ENCODE measurements around the gene GGT1. TPM values are rescaled to one million over a fixed set of nuclear protein-coding genes. Genes with fewer than 3 reads are reported as not detected.
"Not testable (repeated sequence)": the region's sequence is repeated elsewhere in the genome, so short reads cannot be mapped to it uniquely, and the experiment has no call there.

Gene GGT1
- total and polyA plus RNA-seq, 5 donors: 3.7 to 7.2 (median 5.1) TPM

GRCh38 chr22:24601217-24602104, 1.5 kb upstream of the GGT1 start:
- ATAC-seq (peak; percentile 67 to 78), DNase-seq (peak; percentile 52 to 88 (median 87))
- 67% methylated on average over 12 of the region's 12 CpGs for WGBS

DNA sequence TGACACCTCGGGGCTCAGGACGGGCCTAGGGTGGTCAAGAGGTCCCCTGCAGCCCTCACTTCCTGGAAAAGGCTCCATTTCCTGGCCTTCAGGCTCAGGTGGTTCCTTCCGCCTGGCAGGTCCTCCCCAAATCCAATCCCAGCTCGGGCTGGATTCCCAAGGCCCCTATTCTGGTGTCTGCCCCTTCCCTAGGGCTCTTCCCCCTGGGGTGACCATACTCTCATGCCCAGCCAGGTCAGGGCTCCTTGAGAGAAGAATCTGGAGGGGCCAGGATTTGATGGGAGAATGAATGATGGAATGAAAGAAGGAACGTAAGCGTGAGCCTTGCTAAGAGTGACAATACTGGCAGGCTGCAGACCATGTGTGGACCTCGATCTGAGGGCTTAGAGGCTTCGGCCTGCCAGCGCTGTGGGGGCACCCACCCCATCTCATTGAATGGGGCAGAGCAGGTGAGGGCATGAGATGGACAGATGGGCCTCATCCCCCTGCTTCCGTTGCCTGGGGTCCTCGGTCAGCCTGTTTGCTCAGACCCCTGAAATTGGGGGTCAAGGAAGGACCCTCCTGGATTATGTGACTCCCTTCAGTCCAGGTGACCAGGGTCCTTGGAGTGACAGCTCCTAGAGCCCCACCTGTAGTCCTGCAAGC, 766 bp upstream of the GGT1 start:
- H3K27ac ChIP-seq (ENCODE audit: low read length); H3K4me3 ChIP-seq (ENCODE audit: low read length); H3K9me3 ChIP-seq (ENCODE audit: control insufficient read depth, low read length); ATAC-seq; intact Hi-C loops (cut with DNase I); H3K4me1 ChIP-seq (ENCODE audit: control insufficient read depth, insufficient read depth, low read length); H3K27me3 ChIP-seq (ENCODE audit: control insufficient read depth, insufficient read depth); DNase-seq: not testable (repeated sequence)
- WGBS: 93% methylated on average over 11 of the region's 11 CpGs

More at GRCh38 chr22:24601217-24602104, 1.5 kb upstream of the GGT1 start:
- Histone ChIP-seq H3K27ac (ENCODE audit: low read length) (no peak overlapping the region), H3K4me3 (ENCODE audit: low read length) (no peak overlapping the region), H3K4me1 (ENCODE audit: control insufficient read depth, insufficient read depth, low read length) (peaks cover 3% of the 10 kb centered on the region), H3K9me3 (ENCODE audit: control insufficient read depth, low read length) (no peaks in the 10 kb centered on the region), H3K27me3 (ENCODE audit: control insufficient read depth, insufficient read depth) (no peaks in the 10 kb centered on the region)
- intact Hi-C loops (cut with DNase I): no loop called here

- 28% methylated on average over 18 of the region's 18 CpGs for WGBS
- H3K4me3 ChIP-seq (ENCODE audit: low read length); H3K27ac ChIP-seq (ENCODE audit: low read length): not testable (repeated sequence)
Measured at GRCh38 chr22:24603770-24604629, 1.0 kb downstream of the GGT1 start.

GRCh38 chr22:24606340-24606739, 3.3 kb downstream of the GGT1 start:
- H3K4me1 ChIP-seq (ENCODE audit: control insufficient read depth, insufficient read depth, low read length); intact Hi-C loops (cut with DNase I): not testable (repeated sequence)

More at GRCh38 chr22:24603770-24604629, 1.0 kb downstream of the GGT1 start:
- H3K27me3 ChIP-seq (ENCODE audit: control insufficient read depth, insufficient read depth); intact Hi-C loops (cut with DNase I); H3K4me1 ChIP-seq (ENCODE audit: control insufficient read depth, insufficient read depth, low read length); H3K9me3 ChIP-seq (ENCODE audit: control insufficient read depth, low read length): not testable (repeated sequence)
- DNase-seq (peak in 2 of 3 donors; percentile 44 to 55), ATAC-seq (peak in 1 of 2 donors; percentile 3)

DNA sequence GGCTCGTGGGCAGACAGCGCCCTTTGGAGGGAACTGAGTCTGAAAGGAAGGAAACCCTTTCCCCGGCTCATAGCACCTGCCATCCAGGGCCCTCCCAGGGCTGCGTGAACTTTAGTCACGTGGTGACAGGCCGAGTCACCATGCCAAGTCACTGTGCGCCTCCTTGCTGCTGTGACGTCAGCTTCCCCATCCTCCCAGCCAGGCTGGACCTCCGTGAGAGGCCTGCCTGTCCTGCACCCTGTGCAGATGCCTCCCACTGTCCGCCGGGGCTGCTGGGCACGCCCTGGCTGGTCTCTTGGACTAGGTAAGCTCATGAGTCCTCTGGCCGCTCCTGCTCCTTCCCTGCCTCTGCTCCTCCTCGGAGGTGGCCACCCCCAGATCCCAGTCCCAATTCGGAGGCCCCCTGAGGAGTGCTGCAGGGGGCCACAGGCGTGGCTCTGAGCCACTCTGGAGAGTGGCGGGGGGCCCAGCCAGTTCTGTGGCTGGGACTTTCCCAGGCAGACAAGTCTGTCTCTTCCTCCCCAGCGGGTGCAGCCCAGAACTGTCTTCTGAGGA, 4.5 kb downstream of the GGT1 start:
- H3K9me3 ChIP-seq (ENCODE audit: control insufficient read depth, low read length); H3K27ac ChIP-seq (ENCODE audit: low read length); H3K4me3 ChIP-seq (ENCODE audit: low read length); DNase-seq; H3K27me3 ChIP-seq (ENCODE audit: control insufficient read depth, insufficient read depth); H3K4me1 ChIP-seq (ENCODE audit: control insufficient read depth, insufficient read depth, low read length); intact Hi-C loops (cut with DNase I): not testable (repeated sequence)
- WGBS: 71% methylated on average over 18 of the region's 18 CpGs
- ATAC-seq: peak; percentile 48 to 59

More at GRCh38 chr22:24606340-24606739, 3.3 kb downstream of the GGT1 start:
- not testable (repeated sequence) for H3K9me3 ChIP-seq (ENCODE audit: control insufficient read depth, low read length); H3K27me3 ChIP-seq (ENCODE audit: control insufficient read depth, insufficient read depth); H3K4me3 ChIP-seq (ENCODE audit: low read length); DNase-seq; H3K27ac ChIP-seq (ENCODE audit: low read length); ATAC-seq
- 53% methylated on average over 2 of the region's 2 CpGs for WGBS

DNA sequence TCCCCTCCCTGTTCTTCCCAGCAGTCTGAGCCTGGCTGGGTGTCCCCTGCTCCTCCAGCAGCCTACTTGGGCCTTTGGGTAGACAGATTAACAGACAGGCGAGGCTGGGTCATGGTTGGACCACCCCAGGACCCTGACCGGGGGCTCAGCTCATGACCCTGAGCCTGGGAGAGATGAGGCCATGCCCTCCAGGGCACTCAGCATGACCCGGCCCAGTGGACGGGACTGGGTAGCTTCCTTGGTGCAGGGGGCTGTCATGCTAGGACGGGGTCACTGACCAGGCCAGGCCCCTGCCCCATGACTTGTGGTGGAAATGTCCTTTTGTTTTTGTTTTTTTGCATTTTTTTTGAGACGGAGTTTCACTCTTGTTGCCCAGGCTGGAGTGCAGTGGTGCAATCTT, 5.3 kb downstream of the GGT1 start:
- 91% methylated on average over 6 of the region's 6 CpGs for WGBS
- H3K27me3 ChIP-seq (ENCODE audit: control insufficient read depth, insufficient read depth); H3K9me3 ChIP-seq (ENCODE audit: control insufficient read depth, low read length); H3K4me1 ChIP-seq (ENCODE audit: control insufficient read depth, insufficient read depth, low read length); H3K27ac ChIP-seq (ENCODE audit: low read length); intact Hi-C loops (cut with DNase I); DNase-seq; H3K4me3 ChIP-seq (ENCODE audit: low read length): not testable (repeated sequence)
- peak; percentile 39 to 52 for ATAC-seq

DNA sequence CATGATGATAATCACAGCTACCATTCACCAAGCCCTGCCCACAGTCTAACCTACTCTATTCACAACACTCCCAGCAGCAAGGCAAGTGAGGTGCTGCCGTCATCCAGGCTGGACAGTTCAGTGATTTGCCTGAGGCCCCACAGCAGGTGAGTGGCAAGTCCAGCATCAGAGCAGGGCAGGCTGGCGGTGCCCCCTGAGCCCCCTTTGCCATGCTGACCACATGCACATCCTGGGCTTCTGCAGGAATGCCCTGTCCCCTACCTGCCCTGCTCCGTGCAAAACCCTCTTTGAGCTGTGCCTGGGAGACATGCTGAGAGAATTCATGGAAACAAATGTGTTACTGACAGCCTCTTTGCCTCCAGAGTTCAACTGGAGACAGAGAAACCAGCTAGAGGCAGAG, 6.9 kb downstream of the GGT1 start:
- DNase-seq; H3K27me3 ChIP-seq (ENCODE audit: control insufficient read depth, insufficient read depth); H3K27ac ChIP-seq (ENCODE audit: low read length); ATAC-seq; H3K4me3 ChIP-seq (ENCODE audit: low read length); intact Hi-C loops (cut with DNase I); H3K9me3 ChIP-seq (ENCODE audit: control insufficient read depth, low read length); H3K4me1 ChIP-seq (ENCODE audit: control insufficient read depth, insufficient read depth, low read length): not testable (repeated sequence)
- WGBS: 89% methylated on average over 2 of the region's 3 CpGs

GRCh38 chr22:24614794-24615193, 11.8 kb downstream of the GGT1 start:
- DNase-seq; H3K9me3 ChIP-seq (ENCODE audit: control insufficient read depth, low read length); intact Hi-C loops (cut with DNase I); H3K4me1 ChIP-seq (ENCODE audit: control insufficient read depth, insufficient read depth, low read length); H3K27me3 ChIP-seq (ENCODE audit: control insufficient read depth, insufficient read depth); H3K27ac ChIP-seq (ENCODE audit: low read length); ATAC-seq; H3K4me3 ChIP-seq (ENCODE audit: low read length): not testable (repeated sequence)
- 75% methylated on average over 15 of the region's 15 CpGs for WGBS

DNA sequence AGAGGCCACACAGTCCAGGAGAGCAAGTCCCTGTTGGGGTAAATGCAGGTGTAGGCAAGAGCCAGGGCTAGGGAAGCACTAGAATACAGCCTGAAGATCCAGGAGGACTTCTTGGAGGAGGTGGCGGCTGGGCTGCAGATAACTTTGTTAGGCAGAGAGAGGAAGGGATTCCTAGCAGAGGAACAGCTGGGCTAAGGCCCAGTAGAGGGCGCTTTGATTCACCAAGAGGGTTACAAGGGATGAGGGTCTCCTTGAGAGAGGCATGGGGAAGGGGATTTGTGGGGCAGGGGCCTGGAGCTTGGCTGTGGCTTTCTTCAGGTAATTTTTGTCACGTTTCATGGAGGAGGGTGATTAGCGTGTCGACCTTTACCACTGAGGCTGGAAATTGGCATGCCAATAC, 18.3 kb downstream of the GGT1 start:
- not testable (repeated sequence) for DNase-seq; H3K27me3 ChIP-seq (ENCODE audit: control insufficient read depth, insufficient read depth)

GRCh38 chr22:24622596-24622995, 19.6 kb downstream of the GGT1 start:
- WGBS: 72% methylated on average over 2 of the region's 2 CpGs
- H3K27ac ChIP-seq (ENCODE audit: low read length); H3K9me3 ChIP-seq (ENCODE audit: control insufficient read depth, low read length); intact Hi-C loops (cut with DNase I); H3K4me3 ChIP-seq (ENCODE audit: low read length); ATAC-seq; H3K4me1 ChIP-seq (ENCODE audit: control insufficient read depth, insufficient read depth, low read length); H3K27me3 ChIP-seq (ENCODE audit: control insufficient read depth, insufficient read depth); DNase-seq: not testable (repeated sequence)

More for the DNA sequence above, 18.3 kb downstream of the GGT1 start:
- H3K27ac ChIP-seq (ENCODE audit: low read length); H3K9me3 ChIP-seq (ENCODE audit: control insufficient read depth, low read length); intact Hi-C loops (cut with DNase I); H3K4me1 ChIP-seq (ENCODE audit: control insufficient read depth, insufficient read depth, low read length); H3K4me3 ChIP-seq (ENCODE audit: low read length); ATAC-seq: not testable (repeated sequence)
- WGBS: 66% methylated on average over 4 of the region's 5 CpGs

Measured in right cardiac atrium (tissue), 5 donors.